HL-60 (cell line): ENCODE measurements around the gene IGF1.

ENCODE experiments used
- POLR2AphosphoS5 ChIP-seq: IDR thresholded peaks from 2 replicates; pipeline ENCODE4 v1.6.1; 2012; ENCODE audit warnings: low read depth
- REST ChIP-seq: IDR thresholded peaks from 2 replicates; pipeline ENCODE4 v1.6.1; 2012; ENCODE audit warnings: low read depth; ENCODE audit not compliant: insufficient replicate concordance
- TF ChIP-seq, protein P1 (sequence below): IDR thresholded peaks from one replicate; pipeline ENCODE4 v1.5.1; 2011; ENCODE audit warnings: low read length, control low read depth, inconsistent platforms; ENCODE audit not compliant: insufficient read depth

GRCh38 chr12:102497743-102498142 lies 17.4 kb upstream of the IGF1 start:
- TF ChIP-seq POLR2AphosphoS5: no peak
- TF ChIP-seq, protein P1, sequence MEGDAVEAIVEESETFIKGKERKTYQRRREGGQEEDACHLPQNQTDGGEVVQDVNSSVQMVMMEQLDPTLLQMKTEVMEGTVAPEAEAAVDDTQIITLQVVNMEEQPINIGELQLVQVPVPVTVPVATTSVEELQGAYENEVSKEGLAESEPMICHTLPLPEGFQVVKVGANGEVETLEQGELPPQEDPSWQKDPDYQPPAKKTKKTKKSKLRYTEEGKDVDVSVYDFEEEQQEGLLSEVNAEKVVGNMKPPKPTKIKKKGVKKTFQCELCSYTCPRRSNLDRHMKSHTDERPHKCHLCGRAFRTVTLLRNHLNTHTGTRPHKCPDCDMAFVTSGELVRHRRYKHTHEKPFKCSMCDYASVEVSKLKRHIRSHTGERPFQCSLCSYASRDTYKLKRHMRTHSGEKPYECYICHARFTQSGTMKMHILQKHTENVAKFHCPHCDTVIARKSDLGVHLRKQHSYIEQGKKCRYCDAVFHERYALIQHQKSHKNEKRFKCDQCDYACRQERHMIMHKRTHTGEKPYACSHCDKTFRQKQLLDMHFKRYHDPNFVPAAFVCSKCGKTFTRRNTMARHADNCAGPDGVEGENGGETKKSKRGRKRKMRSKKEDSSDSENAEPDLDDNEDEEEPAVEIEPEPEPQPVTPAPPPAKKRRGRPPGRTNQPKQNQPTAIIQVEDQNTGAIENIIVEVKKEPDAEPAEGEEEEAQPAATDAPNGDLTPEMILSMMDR: no peak
- TF ChIP-seq REST: no peak
